Muscle layer of colon (tissue), 2 donors: ENCODE data around the gene LNX2.
A peak's percentile ranks its signal among the peaks of the same experiment; 100 is the strongest.

Source experiments
- H3K27ac ChIP-seq: one replicate; pipeline ENCODE4 v1.7.0; 2013; ENCODE audit warnings: low read depth, mild to moderate bottlenecking, low read length, moderate library complexity
- H3K27me3 ChIP-seq, 2 donors: one replicate each; pipeline ENCODE4 v1.7.0; 2013; ENCODE audit warnings: low read length in 2 of 2, mild to moderate bottlenecking in 2 of 2; ENCODE audit not compliant: insufficient read depth in 2 of 2, control insufficient read depth in 1 of 2
- H3K36me3 ChIP-seq: one replicate; pipeline ENCODE4 v1.7.0; 2013; ENCODE audit warnings: mild to moderate bottlenecking, low read length; ENCODE audit not compliant: insufficient read depth
- H3K4me1 ChIP-seq: one replicate; pipeline ENCODE4 v1.7.0; 2013; ENCODE audit warnings: mild to moderate bottlenecking, low read length; ENCODE audit not compliant: insufficient read depth
- H3K4me3 ChIP-seq, 2 donors: one replicate each; pipeline ENCODE4 v1.7.0; 2013; ENCODE audit warnings: low read length in 2 of 2, low read depth in 1 of 2, mild to moderate bottlenecking in 1 of 2, moderate library complexity in 1 of 2
- H3K9ac ChIP-seq: one replicate; pipeline ENCODE4 v1.7.0; 2013; ENCODE audit warnings: low read length
- H3K9me3 ChIP-seq: one replicate; pipeline ENCODE4 v1.7.0; 2013; ENCODE audit warnings: mild to moderate bottlenecking, low read length
- donor health status: abdominal sarcoma.
- donor health status: Adenocarcinoma of cecum.

The LNX2 gene

GRCh38 chr13:27657724-27658123 is 37.4 kb upstream of the LNX2 start:
- Histone ChIP-seq H3K27ac (no peak overlapping the region), H3K4me1 (peaks cover 10% of the 10 kb centered on the region), H3K9me3 (no peaks in the 10 kb centered on the region), H3K4me3 (no peak overlapping the region), H3K36me3 (no peaks in the 10 kb centered on the region), H3K9ac (no peak overlapping the region), H3K27me3 (no peaks in the 10 kb centered on the region)

DNA sequence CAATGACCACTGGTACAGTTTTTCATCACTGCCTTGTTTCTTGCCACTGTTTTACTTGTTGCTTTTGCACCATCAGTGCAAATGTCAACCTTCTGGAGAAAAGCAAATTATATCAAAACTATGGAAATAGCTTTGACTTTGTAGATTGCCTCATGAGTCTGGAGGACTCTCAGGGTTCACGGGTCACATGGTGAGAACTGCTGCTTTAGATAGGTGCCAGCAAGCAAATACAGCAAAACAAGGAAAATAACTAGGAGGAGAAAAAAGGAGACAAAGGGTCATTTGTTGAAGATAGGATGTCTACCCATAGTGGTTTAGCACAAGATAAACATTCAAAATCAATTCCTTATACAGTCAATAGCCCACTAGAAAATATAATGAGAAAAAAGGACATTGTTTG is 34.5 kb upstream of the LNX2 start:
- Histone ChIP-seq H3K4me3 (no peak overlapping the region), H3K27ac (no peak overlapping the region), H3K9me3 (peaks cover 6% of the 10 kb centered on the region), H3K36me3 (peaks cover 13% of the 10 kb centered on the region), H3K27me3 (no peaks in the 10 kb centered on the region), H3K9ac (no peak overlapping the region), H3K4me1 (peaks cover 10% of the 10 kb centered on the region)

GRCh38 chr13:27654059-27654458 is 33.7 kb upstream of the LNX2 start:
- Histone ChIP-seq H3K4me3 (no peak overlapping the region), H3K9me3 (peaks cover 8% of the 10 kb centered on the region), H3K9ac (no peak overlapping the region), H3K27me3 (no peaks in the 10 kb centered on the region), H3K27ac (no peak overlapping the region), H3K4me1 (peaks cover 4% of the 10 kb centered on the region), H3K36me3 (peaks cover 17% of the 10 kb centered on the region)

DNA sequence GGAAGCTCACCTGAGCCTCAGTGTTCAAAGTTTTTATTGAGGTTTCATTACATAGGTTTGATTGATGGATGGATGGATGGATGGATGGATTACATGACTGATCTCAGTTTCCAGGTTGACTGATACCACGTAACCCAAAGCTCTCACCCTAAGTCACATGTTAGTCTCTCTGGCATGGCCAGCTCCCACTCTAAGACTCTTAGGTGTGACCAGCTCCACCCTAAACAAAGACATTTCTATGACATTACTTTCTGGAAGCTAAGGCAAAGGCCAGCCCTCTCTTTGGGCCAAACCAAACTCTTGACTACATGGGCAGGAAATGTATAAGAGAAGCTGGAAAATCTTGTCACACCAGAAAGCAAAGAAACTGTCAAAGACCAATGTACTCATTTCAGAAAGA is 30.0 kb upstream of the LNX2 start:
- Histone ChIP-seq H3K4me3 (no peak overlapping the region), H3K9me3 (peaks cover 8% of the 10 kb centered on the region), H3K27me3 (no peaks in the 10 kb centered on the region), H3K9ac (no peak overlapping the region), H3K36me3 (peaks cover 17% of the 10 kb centered on the region), H3K27ac (no peak overlapping the region), H3K4me1 (peaks cover 12% of the 10 kb centered on the region)

DNA sequence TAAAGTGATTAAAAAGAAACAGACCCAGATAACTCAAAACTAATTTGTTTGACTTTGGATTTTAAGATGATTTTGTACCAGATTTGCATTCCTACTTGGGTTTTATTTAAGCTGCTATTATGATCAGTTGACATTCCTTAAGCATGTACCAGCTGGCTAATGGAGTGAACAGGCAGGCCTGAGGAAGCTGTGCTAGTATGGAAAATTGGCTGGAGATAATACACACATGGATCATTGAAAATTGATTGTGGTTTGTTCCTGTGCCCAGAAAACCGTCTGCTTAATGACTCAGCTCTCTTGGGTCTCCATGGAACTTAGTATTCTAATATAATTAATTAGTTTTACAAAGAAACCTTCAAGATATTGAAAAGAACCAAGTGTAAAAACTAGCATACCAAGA is 24.0 kb upstream of the LNX2 start:
- Histone ChIP-seq H3K9ac (no peak overlapping the region), H3K36me3 (no peaks in the 10 kb centered on the region), H3K27me3 (no peaks in the 10 kb centered on the region), H3K4me1 (peaks cover 54% of the 10 kb centered on the region), H3K9me3 (no peaks in the 10 kb centered on the region), H3K4me3 (no peak overlapping the region), H3K27ac (no peak overlapping the region)

DNA sequence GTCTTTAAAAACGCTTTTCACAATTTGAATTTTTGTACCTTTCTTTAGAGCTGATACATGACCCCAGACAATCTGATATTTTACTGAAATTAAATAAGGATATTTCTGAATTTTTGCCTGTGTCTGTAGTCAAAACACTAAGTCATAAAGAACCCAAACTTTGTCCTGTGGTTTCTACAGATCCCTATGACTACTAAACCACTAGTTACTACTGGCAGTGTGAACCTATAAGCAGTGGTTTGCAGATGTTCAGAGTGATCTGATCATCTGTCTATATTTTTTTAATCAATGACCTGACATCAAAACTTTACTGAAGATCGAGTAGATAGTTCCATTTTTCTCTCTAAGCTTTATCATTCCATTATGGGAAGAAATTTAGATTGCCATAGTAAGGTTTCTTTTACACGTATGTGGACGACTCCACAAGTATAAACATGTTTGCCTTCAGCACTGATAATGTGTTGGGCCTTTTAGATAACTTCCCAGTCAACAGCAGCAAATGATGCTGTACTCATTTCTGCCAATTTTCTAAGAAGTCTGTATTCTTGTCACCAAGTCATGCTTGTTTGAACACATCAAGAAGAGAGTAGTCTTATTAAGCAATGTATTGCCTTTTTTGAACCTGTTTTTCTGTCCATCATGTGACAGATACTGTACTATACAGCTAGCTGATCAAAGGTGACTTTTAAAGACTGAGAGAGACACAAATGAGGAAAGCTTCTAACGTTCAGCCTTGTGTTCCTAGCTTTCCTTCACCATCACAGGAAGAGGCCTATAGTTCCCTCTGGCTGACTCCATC is 23.2 kb upstream of the LNX2 start:
- Histone ChIP-seq H3K9me3 (no peaks in the 10 kb centered on the region), H3K36me3 (no peaks in the 10 kb centered on the region), H3K4me1 (peaks cover 61% of the 10 kb centered on the region), H3K4me3 (no peak overlapping the region), H3K9ac (no peak overlapping the region), H3K27ac (no peak overlapping the region), H3K27me3 (no peaks in the 10 kb centered on the region)

DNA sequence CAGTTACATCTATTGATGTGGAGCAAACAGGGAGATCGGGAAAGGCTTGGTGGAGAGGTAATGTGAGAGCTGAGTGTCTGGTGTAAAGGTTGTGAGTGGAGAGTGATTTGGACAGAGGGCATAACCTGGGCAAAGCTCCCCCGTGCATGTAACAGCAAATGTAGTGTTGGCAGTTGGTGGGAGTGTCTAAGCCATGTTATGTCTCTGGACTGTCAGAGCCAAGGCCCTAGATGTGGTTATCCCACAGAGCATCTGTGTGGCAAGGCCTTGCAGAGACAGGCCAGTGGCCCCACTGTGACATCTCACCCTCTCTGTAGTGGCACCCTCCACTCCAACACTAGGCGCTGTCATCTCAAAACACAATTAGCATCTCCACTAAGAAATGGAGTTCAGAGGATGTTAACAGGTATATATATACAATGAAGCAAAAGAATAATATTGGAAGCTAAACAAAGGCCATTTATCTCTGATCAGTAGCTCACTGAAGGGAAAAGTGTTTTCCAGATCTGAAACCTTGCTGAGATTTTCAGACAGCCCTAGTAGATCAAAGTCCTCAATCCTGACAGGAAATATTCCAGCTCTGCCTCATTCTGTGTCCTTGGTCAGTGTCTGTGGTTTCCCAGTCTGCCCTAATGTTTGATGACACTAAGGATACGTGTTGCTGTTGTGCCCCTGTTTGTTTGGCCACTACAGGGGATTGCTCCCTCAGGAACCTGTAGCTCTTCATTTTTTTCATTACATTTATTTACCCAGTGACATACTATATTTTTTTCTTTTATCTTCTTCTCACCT is 21.6 kb upstream of the LNX2 start:
- no peaks in the 10 kb centered on the region for H3K27me3 ChIP-seq
- H3K4me3 ChIP-seq = no peak overlapping the region
- peaks cover 73% of the 10 kb centered on the region for H3K4me1 ChIP-seq
- no peak overlapping the region for H3K27ac ChIP-seq
- no peaks in the 10 kb centered on the region for H3K9me3 ChIP-seq
- H3K9ac ChIP-seq = no peak overlapping the region
- no peaks in the 10 kb centered on the region for H3K36me3 ChIP-seq

GRCh38 chr13:27639186-27639585 is 18.9 kb upstream of the LNX2 start:
- H3K4me1 ChIP-seq = peaks cover 62% of the 10 kb centered on the region
- H3K27ac ChIP-seq = peak overlapping the region; percentile 63
- H3K36me3 ChIP-seq = no peaks in the 10 kb centered on the region
- no peak overlapping the region for H3K4me3 ChIP-seq
- H3K27me3 ChIP-seq = no peaks in the 10 kb centered on the region
- H3K9me3 ChIP-seq = no peaks in the 10 kb centered on the region
- no peak overlapping the region for H3K9ac ChIP-seq

GRCh38 chr13:27638521-27638920 is 18.2 kb upstream of the LNX2 start:
- H3K9ac ChIP-seq = no peak overlapping the region
- no peaks in the 10 kb centered on the region for H3K36me3 ChIP-seq
- no peaks in the 10 kb centered on the region for H3K27me3 ChIP-seq
- peaks cover 56% of the 10 kb centered on the region for H3K4me1 ChIP-seq
- no peaks in the 10 kb centered on the region for H3K9me3 ChIP-seq
- H3K4me3 ChIP-seq = no peak overlapping the region
- H3K27ac ChIP-seq = peak overlapping the region; percentile 63

- Histone ChIP-seq H3K4me3 (no peak overlapping the region), H3K4me1 (peaks cover 53% of the 10 kb centered on the region)
Measured at GRCh38 chr13:27638001-27638400, 17.7 kb upstream of the LNX2 start.

DNA sequence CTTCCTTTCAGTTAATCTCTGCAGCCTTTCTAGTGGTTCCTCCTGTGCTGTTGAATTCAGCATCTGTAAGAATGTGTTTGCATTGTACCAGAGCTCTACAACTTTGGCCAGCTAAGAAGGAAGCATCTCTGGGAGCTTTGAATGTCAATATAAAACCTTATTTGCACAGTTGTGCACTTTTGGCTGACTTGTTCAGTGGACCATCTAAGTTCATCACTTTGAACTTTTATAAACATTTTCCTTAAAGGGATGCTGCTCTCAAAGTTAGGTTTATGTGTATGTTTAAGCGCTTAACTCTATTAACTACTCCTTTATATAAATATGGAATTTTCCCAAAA is 16.9 kb upstream of the LNX2 start:
- peaks cover 46% of the 10 kb centered on the region for H3K4me1 ChIP-seq
- H3K27me3 ChIP-seq = no peaks in the 10 kb centered on the region
- peak overlapping the region; percentile 12 for H3K27ac ChIP-seq
- H3K9ac ChIP-seq = no peak overlapping the region
- no peaks in the 10 kb centered on the region for H3K36me3 ChIP-seq
- H3K4me3 ChIP-seq = no peak overlapping the region
- no peaks in the 10 kb centered on the region for H3K9me3 ChIP-seq

More at GRCh38 chr13:27638001-27638400, 17.7 kb upstream of the LNX2 start:
- peak overlapping the region; percentile 63 for H3K27ac ChIP-seq
- H3K9ac ChIP-seq = no peak overlapping the region
- no peaks in the 10 kb centered on the region for H3K27me3 ChIP-seq
- no peaks in the 10 kb centered on the region for H3K9me3 ChIP-seq
- H3K36me3 ChIP-seq = no peaks in the 10 kb centered on the region
